Measurements from ENCODE around the gene MMP15.
"Not testable (repeated sequence)": the region's sequence is repeated elsewhere in the genome, so short reads cannot be mapped to it uniquely, and the experiment has no call there.

Gene MMP15

GRCh38 chr16:57996406-57997175 is 29.0 kb upstream of the MMP15 start:
- in situ Hi-C loops (cut with MboI; ENCODE audit: low sequenced_read_pairs), result no loop called here

GRCh38 chr16:57997176-57997527 is 28.4 kb upstream of the MMP15 start:
- in situ Hi-C loops (cut with MboI; ENCODE audit: low sequenced_read_pairs), result no loop called here

GRCh38 chr16:57997528-57998265 is 27.9 kb upstream of the MMP15 start:
- in situ Hi-C loops (cut with MboI; ENCODE audit: low sequenced_read_pairs), result no loop called here

- in situ Hi-C loops (cut with MboI; ENCODE audit: low sequenced_read_pairs), result no loop called here
Measured at GRCh38 chr16:57998486-57998885, 27.1 kb upstream of the MMP15 start.

- in situ Hi-C loops (cut with MboI; ENCODE audit: low sequenced_read_pairs), result no loop called here
Measured at GRCh38 chr16:57998992-57999365, 26.6 kb upstream of the MMP15 start.

GRCh38 chr16:57999366-57999970 is 26.1 kb upstream of the MMP15 start:
- in situ Hi-C loops (cut with MboI; ENCODE audit: low sequenced_read_pairs), result no loop called here

- in situ Hi-C loops (cut with MboI; ENCODE audit: low sequenced_read_pairs), result no loop called here
Measured at GRCh38 chr16:57999971-58000705, 25.4 kb upstream of the MMP15 start, which contains the start of gene ZNF319. TSS of gene ZNF319 (minus strand) at chr16:58000672. CDS start at chr16:57998265, 2,407 bp downstream.

GRCh38 chr16:58000706-58001676 is 24.6 kb upstream of the MMP15 start, which contains the start of gene USB1:
TSS of gene USB1 (plus strand) at chr16:58001407. CDS start at chr16:58001484, 77 bp downstream.
- in situ Hi-C loops (cut with MboI; ENCODE audit: low sequenced_read_pairs), result no loop called here

- in situ Hi-C loops (cut with MboI; ENCODE audit: low sequenced_read_pairs), result no loop called here
Measured at GRCh38 chr16:58001781-58002415, 23.7 kb upstream of the MMP15 start.

GRCh38 chr16:58002416-58002800 is 23.1 kb upstream of the MMP15 start:
- in situ Hi-C loops (cut with MboI; ENCODE audit: low sequenced_read_pairs), result no loop called here

GRCh38 chr16:58002936-58003335 is 22.6 kb upstream of the MMP15 start:
- in situ Hi-C loops (cut with MboI; ENCODE audit: low sequenced_read_pairs), result no loop called here

- in situ Hi-C loops (cut with MboI; ENCODE audit: low sequenced_read_pairs), result not testable (repeated sequence)
Measured at GRCh38 chr16:58004736-58005135, 20.8 kb upstream of the MMP15 start.

GRCh38 chr16:58009856-58010416 is 15.6 kb upstream of the MMP15 start:
- in situ Hi-C loops (cut with MboI; ENCODE audit: low sequenced_read_pairs), result no loop called here

GRCh38 chr16:58010886-58011285 is 14.7 kb upstream of the MMP15 start:
- in situ Hi-C loops (cut with MboI; ENCODE audit: low sequenced_read_pairs), result no loop called here

GRCh38 chr16:58011652-58012051 is 13.9 kb upstream of the MMP15 start:
- in situ Hi-C loops (cut with MboI; ENCODE audit: low sequenced_read_pairs), result no loop called here

GRCh38 chr16:58012481-58012880 is 13.1 kb upstream of the MMP15 start:
- in situ Hi-C loops (cut with MboI; ENCODE audit: low sequenced_read_pairs), result no loop called here

- in situ Hi-C loops (cut with MboI; ENCODE audit: low sequenced_read_pairs), result no loop called here
Measured at GRCh38 chr16:58013201-58013956, 12.2 kb upstream of the MMP15 start.

- in situ Hi-C loops (cut with MboI; ENCODE audit: low sequenced_read_pairs), result no loop called here
Measured at GRCh38 chr16:58016840-58017446, 8.6 kb upstream of the MMP15 start.
